Activated CD4-positive, alpha-beta T cell treated with anti-CD3 and anti-CD28 coated beads, Interleukin-2, Interleukin-4, amounts not matched to agents 100 ng/mL and 50 ng/mL, durations not matched to agents 16 hours and 8 hours (primary cell): Measurements from ENCODE around the gene CC2D1B.
"Not testable (repeated sequence)": the region's sequence is repeated elsewhere in the genome, so short reads cannot be mapped to it uniquely, and the experiment has no call there.

Experiments
- DNase-seq: peaks from one replicate; pipeline ENCODE4 v3.0.0-alpha.2; 2020; ENCODE audit warnings: low spot score

CC2D1B gene, protein sequence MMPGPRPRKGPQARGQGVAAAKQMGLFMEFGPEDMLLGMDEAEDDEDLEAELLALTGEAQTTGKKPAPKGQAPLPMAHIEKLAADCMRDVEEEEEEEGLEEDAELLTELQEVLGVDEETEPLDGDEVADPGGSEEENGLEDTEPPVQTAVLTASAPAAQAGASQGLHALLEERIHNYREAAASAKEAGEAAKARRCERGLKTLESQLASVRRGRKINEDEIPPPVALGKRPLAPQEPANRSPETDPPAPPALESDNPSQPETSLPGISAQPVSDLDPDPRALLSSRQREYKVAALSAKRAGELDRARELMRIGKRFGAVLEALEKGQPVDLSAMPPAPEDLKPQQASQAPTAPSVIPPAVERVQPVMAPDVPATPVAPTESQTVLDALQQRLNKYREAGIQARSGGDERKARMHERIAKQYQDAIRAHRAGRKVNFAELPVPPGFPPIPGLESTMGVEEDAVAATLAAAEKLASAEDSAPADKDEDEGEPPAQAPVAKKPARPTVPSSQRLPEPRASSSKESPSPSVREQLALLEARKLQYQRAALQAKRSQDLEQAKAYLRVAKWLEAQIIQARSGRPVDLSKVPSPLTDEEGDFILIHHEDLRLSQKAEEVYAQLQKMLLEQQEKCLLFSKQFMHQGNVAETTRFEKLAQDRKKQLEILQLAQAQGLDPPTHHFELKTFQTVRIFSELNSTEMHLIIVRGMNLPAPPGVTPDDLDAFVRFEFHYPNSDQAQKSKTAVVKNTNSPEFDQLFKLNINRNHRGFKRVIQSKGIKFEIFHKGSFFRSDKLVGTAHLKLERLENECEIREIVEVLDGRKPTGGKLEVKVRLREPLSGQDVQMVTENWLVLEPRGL

DNA sequence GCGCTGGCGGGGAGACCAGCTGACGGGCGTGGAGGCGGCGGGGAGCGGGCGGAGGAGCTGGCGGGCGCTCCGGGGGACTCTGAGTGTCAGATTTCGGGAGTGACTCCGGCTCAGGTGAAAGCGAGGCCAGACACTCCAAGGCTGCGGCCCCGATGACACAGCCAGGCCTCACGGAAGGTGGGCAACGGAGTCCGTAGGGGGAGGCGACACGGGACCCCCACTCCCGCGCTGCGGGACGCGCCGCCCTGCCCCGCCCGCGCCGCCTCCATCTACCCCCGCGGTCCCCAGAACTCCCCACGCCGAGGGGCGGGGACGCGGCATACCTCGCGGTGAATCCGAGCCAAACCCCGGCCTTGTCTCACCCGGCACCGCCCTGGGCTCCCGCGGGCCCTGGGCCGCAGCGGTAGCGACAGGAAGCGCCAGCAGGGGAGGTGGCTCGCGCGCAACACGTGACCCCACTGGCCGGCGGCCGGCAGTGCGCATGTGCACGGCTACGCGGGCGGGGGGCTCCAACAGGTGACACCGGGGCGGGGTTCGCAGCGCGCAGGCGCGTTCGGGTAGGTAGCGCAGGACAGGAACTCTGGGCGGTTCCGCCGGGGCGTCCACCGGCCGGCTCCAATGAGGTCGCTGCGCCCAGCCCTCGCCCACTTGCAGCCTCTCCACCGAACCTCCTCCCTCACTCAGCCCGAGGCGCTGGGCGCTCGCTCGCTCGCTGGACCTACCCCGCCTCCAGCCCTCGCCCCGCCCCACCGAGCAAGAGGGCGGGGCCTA lies at the start of gene CC2D1B:
TSS of gene CC2D1B (minus strand) at position 460 of the 771 bp plus-strand sequence. CDS start 1,585 bp downstream, outside the sequence.
- DNase-seq: peak; percentile 99

- DNase-seq: no peak
Measured at GRCh38 chr1:52414942-52415341, 48.9 kb upstream of the CC2D1B start.

DNA sequence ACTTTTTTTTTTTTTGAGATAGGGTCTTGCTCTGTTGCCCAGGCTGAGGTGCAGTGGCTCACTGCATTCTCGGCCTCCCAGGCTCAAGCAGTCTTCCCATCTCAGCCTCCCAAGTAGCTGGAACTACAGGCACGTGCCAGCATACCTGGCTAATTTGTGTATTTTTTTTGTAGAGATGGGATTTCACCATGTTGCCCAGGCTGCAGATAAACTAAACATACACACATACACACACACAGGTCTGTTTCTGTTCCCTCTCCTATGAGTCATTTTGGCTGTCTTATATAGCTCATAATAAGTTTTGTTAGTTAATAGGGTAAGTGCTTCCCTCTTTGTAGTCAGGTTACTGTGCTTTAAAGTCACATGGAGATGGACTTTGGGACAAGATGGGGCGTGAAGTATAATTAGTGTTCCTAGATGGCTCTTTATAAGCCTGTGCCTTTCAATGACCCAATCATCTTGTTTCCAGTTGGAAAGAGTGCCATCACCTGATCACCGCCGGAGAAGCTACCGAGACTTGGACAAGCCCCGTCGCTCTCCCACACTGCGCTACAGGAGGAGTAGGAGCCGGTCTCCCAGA lies 47.5 kb upstream of the CC2D1B start:
- no peak for DNase-seq

- DNase-seq: no peak
Measured at GRCh38 chr1:52404975-52405338, 39.0 kb upstream of the CC2D1B start.

GRCh38 chr1:52404116-52404974 lies 38.3 kb upstream of the CC2D1B start, which contains the start of the genes ORC1 and PRPF38A:
TSS of gene ORC1 (minus strand) at chr1:52404423. CDS start at chr1:52402223, 2,200 bp downstream.
TSS of gene PRPF38A (plus strand) at chr1:52404602. CDS start at chr1:52404750, 148 bp downstream.
- DNase-seq: peak; percentile 97

GRCh38 chr1:52403566-52404115 lies 37.6 kb upstream of the CC2D1B start:
- DNase-seq: peak; percentile 65

DNA sequence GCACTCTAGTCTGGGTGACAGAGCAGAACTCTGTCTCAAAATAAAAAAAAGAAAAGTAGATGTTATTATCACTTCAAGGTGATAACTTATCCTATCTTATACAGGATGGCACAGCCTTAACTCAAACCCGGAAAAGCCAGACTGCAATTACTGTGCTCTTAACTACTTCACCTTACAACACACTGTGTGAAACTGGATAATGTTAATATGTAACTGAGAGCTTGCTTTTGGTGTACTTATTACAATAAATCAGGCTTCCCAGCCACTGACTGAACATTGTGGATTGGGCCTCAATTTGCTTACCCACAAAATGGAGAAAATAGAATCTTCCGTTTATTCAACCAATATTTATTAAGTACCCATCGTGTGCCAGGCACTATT lies 36.8 kb upstream of the CC2D1B start:
- no peak for DNase-seq

- DNase-seq: no peak
Measured at GRCh38 chr1:52400131-52400530, 34.1 kb upstream of the CC2D1B start.

- no peak for DNase-seq
Measured at GRCh38 chr1:52399629-52400028, 33.6 kb upstream of the CC2D1B start.

GRCh38 chr1:52393174-52393573 lies 27.2 kb upstream of the CC2D1B start:
- no peak for DNase-seq

GRCh38 chr1:52386458-52386857 lies 20.5 kb upstream of the CC2D1B start:
- DNase-seq: no peak

- DNase-seq: no peak
Measured at GRCh38 chr1:52385376-52385775, 19.4 kb upstream of the CC2D1B start.

GRCh38 chr1:52369851-52370250 lies 3.8 kb upstream of the CC2D1B start:
- DNase-seq: not testable (repeated sequence)

- peak; percentile 52 for DNase-seq
Measured at GRCh38 chr1:52368383-52369172, 2.6 kb upstream of the CC2D1B start.

- no peak for DNase-seq
Measured at GRCh38 chr1:52367272-52367671, 1.3 kb upstream of the CC2D1B start.

DNA sequence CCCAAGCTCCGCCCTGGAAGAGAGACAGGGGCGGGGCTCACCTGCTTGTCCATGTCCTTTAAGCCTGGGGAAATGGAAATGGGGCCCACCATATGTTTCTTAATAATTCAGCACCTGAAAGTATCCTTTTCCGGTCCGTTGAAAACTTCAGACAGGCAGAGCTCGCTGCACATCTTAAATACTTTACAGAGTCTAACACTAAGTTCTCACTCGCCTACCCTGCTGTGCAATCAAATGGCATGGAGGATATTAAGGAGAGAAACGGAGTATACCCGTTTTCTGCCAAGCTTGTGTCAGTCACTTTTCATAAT lies 467 bp upstream of the CC2D1B start:
- no peak for DNase-seq

GRCh38 chr1:52365071-52365745 lies 797 bp downstream of the CC2D1B start:
- peak; percentile 13 for DNase-seq

DNA sequence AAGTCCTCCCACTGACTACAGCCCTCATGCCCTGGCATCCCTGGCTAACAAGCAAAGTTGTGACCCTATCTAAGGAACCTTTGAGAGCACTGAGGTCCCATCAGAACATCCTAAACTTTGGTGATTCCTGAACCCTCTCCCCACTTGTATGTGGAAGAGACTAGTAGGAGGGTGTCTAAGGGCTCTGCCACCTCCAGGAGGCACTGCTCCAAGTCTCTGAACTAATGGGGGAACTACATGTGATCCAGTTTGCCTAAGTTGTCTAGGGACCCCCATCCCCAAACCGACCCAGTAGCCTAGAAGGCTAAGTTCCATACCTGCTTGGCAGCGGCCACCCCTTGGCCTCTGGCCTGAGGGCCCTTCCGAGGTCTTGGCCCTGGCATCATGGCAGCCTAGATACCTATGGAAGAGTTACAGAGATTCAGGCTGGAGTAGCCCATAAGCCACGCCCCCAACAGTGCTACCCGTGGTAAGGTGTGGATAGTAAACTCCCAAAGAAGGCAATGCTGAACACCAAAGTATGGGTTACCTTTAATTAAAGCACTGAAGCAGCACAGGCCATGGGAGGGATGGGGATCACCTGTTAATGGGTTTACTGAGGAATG lies 1.7 kb downstream of the CC2D1B start:
- DNase-seq: peak; percentile 4

DNA sequence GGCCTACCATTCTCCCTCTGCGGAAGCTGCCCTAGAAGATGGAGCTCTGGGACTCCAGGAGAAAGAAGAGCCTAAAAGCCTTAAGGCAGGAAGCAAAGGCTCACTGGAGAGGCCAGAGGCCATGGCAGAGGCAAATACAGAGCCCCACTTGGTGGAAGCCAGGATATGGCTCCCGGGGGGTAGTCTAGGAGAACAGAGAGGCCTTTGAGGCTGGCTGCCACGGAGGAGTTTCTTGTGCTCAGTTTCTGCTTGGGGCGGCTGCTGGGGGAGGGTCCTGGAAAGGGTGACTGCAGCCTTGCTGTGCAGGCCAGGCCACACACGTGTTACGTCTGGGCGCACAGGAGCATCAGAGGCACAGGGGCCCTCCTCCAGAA lies 5.4 kb downstream of the CC2D1B start:
- DNase-seq: no peak
